GM13977 (cell line): ENCODE measurements around the gene TNRC6B.

ENCODE experiments used
- DNase-seq: peaks from one replicate; pipeline ENCODE4 v3.0.0; 2012; ENCODE audit warnings: low spot score
- CTCF ChIP-seq: IDR thresholded peaks from 2 replicates; pipeline ENCODE4 v1.5.1; 2012; ENCODE audit warnings: mild to moderate bottlenecking, control low read depth; ENCODE audit not compliant: insufficient read depth; ENCODE audit errors: extremely low read depth, missing control alignments
- in situ Hi-C: fragments of 300-500 bp; cut with MboI; formaldehyde crosslinking; loops from one replicate; pipeline ENCODE4 v1.12.0; 2022; ENCODE audit warnings: low sequenced_read_pairs, low pct_unique_long_range_greater_than_20kb, mixed read lengths, inconsistent platforms; ENCODE audit not compliant: unreplicated experiment

The TNRC6B gene

GRCh38 chr22:40381461-40381860 lies 203.7 kb downstream of the TNRC6B start:
- no peak for TF ChIP-seq CTCF
- no peak for DNase-seq
- in situ Hi-C loops, result no loop called here

GRCh38 chr22:40383905-40384304 lies 206.2 kb downstream of the TNRC6B start:
- in situ Hi-C loops, result no loop called here
- no peak for TF ChIP-seq CTCF
- no peak for DNase-seq

GRCh38 chr22:40385036-40385782 lies 207.5 kb downstream of the TNRC6B start:
- in situ Hi-C loops, result no loop called here
- no peak for TF ChIP-seq CTCF
- DNase-seq, result peak; percentile 66
